Stimulated activated CD8-positive, alpha-beta memory T cell treated with anti-CD3 and anti-CD28 coated beads, Interleukin-4, amount 100 ng/mL, for 48 hours (primary cell): ENCODE measurements around the gene OSBPL2.

Experiments used
- DNase-seq: peaks from one replicate; pipeline ENCODE4 v3.0.0-alpha.2; 2020

Gene OSBPL2

DNA sequence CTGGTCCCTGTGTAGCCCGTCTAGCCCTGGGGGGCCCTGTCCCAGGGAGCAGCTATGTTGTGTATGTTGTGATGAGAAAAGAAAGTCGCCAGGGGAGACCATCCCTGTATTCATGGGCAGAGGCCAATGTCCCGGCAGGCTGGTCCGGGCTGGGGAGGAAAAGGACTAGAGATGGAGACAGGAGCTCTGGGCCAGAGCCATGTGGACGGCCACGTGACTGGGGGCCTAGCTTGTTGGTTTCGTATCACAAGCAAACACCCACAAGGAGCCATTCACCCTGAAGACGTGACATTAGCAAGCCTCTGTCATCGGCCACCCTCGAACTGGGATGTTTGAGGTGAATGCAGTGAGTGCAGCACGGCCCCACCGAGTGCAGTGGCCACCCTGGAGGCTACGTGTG is 15.3 kb upstream of the OSBPL2 start:
- no peak for DNase-seq

DNA sequence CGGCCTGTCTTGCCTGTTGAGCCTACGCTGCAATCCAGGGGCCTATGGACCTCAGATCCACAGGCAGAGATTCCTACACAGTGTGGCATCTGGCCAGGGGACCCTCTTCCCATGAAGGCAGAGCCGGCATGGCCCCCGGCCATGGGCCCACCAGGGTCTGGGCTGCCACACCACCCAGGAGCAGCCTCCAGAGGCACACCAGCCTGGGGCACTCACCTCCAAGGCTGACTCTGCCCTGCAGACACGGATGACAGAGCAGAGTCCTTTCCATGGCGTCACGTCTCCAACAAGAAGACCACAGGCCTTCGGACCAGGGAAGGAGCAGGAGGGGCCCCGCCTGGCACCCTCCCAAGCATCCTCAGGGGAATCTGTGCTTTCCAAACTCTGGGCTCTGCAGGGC is 14.8 kb upstream of the OSBPL2 start:
- no peak for DNase-seq

DNA sequence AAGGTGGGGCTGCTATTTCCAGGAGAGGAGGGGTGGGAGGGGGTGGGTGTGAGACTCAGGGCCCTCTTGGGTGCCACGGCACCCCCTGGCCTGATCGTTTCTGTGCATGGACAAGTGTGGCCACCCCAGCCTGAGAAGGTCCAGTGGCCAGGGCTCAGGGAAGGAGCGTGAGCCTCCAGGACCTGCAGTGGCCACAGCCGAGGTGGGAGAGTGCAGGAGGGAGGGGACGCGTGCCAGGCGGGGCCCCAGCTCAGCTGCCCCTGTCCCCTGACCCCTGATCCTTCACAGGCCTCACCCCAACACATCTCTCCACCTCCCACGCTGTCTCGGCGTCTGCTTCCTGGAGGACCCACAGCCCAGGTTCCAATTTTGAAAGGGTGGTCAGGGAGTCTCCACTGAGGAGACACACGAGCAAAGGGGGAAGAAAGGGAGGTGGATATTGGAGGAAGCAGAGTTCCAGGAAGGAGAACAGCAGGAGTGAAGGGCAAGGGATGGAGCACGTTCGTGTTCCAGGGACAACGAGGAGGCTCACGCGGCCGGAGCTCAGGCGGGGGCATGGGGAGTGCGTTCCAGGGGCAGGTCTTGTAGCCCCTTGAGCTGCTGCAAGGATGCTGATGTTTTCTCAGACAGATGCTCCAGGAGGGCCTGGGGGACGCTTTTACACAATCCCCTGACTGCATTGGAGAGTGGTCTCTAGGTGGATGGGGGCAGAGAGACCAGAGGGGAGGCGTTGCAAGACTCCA is 14.0 kb upstream of the OSBPL2 start:
- no peak for DNase-seq

DNA sequence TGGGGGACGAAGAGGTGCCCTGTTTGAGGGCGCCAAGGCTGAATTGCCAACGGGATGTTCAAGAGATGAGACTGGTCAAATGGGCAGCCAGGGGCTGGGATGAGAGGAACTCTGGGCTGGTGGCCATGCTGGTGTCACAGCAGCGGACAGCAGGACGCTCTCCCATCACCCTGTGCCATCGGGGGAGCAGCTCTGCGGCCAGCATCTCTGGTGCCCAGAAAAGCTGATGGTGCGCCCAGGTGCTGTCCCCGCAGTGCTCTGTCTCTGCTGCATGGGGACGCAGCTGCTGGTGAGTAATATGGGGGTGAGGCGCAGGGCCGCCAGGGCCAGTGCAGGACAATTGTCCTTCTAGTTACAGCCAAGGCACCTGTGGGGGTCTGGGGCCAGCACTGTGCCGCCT is 13.3 kb upstream of the OSBPL2 start:
- DNase-seq = no peak

DNA sequence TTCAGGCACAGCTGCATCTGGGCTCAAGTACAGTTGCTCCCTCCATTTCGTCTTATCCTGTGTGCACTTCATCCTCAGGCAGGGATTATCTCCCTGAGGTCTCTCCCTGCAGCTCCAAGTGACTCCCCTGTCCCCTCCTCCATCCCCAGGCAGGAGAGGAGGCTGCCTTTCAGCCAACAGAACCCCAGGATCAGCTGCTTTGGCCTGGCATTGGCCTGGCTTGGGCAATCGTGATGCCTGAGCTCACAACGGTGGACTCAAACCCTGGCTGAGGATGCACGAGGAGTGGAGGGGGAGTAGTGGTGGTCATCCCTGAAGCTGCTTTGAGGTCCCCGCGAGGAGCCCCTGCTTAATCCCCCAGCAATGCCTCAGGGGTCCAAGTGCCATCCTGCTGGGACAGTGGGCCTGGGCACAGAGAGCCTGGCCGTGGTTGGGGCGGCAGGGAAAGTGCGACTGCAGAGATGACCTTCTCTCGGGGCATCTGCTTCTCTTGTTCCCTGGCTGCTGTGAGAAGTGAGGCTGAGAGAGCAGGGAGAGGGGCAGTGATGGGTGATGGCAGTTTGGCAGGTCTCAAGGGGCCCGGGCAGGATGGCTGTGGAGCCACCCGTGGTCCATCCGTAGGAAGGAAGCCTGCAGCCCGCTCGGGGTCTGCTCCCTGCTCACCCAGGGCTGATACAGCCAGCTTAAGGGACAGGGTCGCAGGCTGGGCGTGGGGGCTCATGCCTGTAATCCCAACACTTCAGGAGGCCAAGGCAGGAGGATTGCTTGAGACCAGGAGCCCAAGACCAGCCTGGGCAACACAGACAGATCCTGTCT is 12.3 kb upstream of the OSBPL2 start:
- DNase-seq = no peak

DNA sequence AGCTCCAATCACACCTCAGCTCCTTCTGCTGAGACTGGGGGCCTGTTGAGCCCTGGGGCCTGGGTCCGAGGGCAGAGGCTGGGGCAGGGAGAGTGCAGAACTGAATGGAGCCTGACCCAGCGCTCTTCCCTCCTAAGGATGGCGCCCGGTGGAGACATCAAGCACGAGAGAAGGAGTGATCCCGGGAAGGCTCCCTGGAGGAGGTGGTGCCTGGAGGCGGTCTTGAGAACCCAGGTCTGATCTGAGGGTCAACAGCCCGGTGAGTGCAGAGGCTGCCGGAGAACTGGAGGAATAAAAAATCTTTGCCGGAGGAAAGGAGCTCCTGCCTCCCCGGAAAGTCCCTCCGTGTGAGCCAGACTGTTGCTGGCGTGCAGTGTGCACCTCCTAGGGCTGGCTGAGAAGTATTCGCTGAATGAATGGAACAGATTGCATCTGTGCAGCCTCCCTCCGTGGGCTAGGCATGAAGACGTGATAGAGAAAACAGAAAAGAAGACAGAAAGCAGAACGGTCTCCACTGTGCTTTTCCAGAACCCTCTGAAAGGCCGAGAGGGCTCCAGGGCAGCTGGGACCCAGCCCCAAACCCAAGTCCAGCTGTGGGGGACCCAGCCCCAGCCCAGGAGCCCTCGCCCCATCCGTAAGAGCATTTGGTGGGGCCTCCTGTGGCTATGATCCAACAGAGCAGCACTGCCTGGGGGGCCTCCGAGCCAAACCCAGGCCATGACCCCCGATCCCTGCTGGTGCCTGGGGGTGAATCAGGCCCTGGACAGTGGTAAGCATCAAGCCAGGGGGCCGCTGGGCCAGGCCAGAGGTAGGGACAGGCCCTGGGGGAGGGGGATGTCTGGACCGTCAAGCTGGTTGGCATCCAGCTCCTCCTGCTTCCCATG is 11.4 kb upstream of the OSBPL2 start:
- DNase-seq = no peak

DNA sequence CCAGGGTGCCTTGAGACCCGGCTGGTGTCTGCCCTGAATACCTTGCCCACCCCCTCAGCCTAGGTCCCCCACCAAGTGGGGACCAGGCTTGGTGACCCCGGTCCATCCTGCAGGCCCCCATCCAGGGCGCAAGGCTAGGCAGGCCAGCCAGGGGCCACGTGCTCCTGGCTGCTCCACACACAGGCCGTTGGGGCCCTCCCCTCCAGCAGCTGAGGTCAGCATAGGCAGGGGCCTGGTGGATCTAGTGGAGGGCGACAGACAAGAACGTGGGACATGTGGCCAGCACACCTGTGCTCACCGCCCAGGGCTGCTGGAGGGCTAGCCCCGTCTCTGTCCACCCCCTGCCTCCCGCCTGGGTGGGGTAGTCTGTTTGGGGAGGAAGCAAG is 10.7 kb upstream of the OSBPL2 start:
- DNase-seq = no peak

DNA sequence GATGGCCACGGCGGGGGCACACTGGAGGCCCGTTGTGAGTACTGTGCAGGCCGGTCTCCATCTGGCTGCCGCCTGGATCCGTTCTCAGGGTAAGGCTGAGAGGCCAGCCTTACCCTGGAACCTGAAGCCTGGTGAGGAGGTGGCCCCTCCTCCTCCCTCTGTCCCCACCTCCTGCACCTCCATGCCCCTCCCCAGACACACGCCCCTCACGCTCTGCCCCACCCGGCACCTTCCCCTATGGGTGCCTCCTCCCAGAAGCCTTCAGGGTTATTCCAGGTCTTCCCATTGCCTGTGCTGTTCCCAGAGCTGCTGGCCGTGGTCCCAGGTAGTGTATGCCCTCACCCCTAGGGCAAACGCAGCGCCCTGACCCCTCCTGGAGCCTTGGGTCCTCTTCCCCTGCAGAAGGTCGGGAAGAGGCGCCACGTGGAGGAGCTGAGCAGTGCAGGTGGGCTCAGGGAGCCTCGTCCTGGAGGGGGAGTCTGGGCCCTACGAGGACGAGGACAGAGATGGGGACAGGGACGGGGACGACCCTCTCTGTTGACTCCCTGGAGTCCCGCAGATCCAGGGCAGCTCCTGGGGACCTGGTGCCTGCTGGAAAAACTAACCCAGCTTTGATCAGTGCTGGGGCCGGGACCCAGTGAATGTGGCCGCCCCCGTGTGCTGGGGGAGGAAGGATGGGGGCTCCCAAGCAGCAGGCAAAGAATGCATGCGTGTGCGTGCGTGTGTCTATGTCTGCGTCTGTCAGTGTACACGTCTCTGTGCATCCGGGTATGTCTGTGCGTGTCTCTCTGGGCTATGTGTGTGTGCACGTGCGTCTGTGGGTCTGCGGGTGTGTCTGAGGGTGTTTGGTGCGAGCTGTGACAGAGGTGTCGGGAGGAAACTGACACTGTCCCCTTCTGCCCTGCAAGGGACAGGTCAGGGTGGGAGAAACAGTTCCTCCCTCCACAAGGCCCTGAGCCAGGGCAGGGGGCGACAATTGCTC is 10.1 kb upstream of the OSBPL2 start:
- no peak for DNase-seq

DNA sequence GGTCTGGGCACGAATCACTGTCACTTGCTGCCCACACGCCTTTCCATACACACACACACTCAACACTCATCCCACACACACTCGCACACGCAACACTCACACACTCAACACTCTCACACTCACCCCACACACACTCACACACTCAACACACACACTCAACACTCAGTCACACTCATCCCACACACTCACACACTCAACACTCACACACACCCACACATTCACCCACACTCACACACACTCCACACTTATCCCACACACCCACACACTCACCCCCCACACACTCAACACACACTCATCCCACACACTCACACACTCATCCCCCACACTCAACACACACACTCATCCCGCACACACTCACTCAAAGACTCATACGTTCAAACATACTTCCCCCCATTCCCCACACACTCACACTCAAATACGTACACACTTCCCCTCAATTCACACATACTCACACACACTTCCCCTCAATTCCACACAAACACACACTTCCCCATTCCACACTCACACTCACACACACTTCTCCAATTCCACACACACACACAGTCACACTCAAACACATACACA is 9.3 kb upstream of the OSBPL2 start:
- no peak for DNase-seq

DNA sequence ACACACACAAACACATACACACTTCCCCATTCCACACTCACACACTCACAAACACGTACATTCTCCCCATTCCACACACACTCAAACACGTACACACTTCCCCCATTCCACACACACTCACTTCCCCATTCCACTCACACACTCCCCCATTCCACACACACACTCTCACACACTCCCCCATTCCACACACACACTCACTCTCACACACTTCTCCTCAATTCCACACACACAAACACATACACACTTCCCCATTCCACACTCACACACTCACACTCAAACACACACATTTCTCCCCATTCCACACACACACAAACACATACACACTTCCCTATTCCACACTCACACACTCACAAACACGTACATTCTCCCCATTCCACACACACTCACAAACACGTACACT is 8.7 kb upstream of the OSBPL2 start:
- no peak for DNase-seq

DNA sequence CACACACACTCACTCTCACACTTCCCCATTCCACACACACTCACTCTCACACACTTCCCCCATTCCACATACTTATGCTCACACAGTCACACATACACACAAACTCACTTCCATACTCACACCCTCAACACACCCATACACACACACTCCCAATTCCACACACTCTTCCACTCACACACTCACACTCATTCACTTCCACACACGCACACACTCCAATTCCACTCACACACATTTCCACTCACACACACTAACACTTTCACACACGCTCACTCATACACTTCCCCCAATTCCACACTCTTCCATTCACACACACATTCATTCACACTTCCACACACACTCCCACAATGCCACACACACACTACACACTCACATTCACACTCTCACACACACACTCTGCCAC is 8.0 kb upstream of the OSBPL2 start:
- no peak for DNase-seq

DNA sequence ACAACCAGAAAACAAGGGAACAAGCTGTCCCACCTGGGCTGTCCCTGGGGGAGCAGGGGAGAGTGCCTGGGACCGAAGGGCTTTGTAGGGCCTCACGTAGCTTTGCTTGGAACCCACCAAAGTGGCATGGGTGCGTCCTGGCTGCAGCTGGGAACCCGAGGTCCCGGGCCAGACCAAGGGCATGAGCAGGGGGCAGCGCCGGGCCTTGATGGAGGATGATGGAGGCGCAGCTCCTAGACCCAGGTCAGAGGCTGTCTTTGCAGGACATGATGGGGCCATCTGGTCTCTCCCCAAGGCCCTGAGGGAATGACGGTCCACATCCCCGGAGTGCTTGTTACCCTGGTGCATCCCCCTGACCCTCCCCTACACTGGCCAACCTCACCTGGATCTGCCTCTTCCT is 7.6 kb upstream of the OSBPL2 start:
- DNase-seq = no peak

DNA sequence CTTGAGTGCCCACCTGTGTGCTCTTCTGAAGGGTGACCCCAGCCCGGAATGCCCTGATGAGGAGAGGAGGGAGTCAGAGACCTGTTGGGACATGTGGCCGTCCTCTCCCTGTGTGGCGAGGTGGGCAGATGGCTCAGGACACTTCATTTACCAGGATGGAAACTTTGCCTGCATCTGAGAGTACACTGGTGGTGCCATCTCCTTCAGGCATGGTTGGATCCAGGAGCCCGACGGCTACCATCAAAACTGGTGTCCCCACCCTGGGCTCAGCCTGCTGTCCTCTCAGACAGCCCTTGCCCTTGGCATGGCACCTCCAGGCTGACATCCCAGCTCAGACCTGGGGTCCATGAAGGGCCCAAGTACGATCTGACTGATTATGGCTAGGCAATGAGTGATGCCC is 7.0 kb upstream of the OSBPL2 start:
- no peak for DNase-seq

DNA sequence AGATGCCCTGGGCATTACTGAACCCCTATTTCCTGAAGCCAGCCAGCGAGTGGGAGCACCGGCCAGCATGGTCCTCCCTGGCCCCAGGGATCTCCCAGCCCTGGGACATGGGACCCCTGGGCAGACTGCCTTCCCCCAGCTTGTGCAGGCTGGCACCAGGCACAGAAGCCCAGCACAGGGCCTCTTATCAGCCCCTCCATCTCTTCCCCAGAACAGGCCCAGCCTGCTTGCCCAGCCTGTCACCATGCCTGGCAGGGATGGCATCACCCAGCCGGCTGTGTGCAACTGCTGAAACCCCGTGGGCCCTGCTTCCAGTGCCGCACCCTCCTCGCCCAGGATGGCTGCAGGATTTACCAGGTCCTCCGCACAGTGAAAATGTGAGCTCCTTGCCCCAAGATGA is 6.1 kb upstream of the OSBPL2 start:
- no peak for DNase-seq

DNA sequence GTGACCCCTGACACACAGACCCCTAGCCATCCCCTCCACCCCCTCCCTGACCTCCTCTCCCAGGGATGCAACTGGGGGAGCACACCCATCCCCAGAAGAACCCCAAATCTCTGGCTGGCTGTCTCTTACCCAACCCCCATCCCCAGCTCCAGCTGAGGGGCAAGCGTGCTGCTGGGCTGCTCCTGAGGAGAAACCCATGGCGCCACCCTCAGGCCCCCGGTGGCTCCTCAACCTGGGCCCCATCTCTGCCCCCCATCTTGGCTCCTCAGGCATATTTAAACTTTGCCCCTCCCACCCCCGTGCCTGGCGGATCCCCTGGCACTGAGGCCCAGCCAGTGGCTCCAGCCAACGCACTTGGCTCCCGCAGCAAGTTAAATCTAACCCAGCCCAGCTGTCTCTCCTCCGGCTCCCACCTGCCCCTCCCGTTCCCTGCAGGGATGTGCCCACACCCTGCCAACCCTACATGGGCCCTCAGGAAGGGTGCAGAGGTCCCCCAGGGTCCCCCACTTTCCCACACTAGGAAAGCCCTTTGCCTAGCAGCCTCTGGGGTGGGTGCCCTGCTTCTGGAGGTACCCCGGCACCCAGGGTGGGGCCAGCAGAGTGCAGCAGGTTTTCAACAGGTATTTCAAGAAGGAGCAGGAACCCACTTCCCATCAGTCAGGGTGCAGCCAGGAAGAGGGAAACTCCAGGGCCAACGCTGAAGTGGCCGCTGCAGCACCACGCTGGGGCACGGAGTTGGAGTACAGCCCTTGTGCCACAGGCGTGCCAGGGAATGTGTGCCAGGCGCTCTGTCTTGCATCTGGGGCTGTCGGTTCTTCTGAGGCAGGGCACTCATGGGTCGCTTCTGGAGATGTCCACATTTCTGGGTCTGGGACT is 5.3 kb upstream of the OSBPL2 start:
- DNase-seq = no peak

DNA sequence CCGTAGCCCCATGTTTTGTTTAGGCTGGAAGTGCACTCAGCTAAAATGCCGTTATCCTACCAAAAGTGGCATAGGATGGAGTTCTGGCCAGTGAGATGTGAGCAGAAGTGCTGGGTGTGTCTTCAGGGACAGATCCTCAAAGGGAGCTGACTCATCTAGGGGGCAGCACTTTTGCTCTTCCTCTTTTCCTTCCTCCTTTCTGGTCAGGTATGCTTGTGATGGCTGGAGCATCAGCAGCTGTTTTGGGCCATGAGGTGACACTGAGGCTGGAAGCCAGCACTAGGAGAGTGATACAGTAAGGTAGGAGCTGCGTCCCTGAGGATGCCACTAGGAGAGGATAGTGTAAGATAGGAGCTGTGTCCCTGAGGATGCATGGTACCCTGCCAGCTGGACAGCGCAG is 4.6 kb upstream of the OSBPL2 start:
- DNase-seq = no peak

DNA sequence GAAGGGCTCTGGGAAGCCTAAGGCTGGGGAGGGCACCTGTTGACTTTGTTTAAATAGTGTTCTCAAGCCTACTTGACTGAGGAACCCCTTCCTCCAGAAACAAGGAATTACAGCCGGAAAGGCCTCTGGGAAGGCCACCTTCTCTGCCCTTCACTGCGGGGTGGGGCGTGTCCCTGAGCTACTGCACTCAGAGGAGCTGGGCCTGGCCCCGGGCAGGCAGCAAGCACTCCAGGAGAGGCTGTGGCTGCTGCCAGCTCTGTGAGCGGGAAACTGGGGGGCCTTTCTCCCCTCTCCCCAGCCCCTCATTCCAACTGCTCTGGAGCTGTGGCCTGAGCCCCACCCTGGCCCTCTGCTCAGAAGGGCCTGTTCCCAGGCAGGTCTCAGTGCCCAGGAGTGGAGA is 4.0 kb upstream of the OSBPL2 start:
- DNase-seq = no peak

DNA sequence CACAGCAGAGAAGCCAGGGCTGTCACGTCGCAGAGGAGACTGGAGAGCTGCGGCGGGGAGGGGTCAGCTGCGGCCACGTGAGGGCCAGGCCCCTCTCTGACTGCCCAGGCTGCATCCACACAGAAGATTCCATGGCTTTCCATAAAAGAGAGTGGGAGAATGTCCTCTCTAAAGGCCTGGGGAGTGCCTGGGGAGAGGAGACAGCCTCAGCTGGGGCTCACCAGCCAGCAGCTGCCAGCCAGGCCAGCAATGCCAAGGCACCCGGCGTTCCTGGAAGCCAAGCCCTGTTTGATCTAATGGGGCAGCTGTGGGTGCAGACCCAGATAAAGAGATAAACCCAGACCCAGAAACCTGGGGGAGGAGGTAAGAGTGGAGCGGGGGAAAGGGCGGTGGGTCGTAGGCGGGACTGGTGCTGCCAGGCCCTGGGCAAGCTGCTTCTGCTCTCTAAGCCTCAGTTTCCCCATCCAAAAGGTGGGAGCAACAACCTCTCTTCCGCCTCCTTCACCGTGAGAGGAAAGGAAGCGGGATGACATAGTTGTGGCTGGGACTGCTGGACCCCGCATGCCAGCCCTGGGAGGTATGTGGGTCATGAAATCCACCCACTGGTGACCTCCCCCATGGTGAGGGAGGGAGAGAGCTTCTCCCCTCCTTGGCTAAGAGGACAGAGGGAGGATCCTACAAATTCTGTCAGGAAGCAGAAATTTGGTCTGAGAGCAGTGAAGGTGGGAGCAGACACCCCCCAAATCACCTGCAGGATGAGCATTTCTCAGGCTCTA is 3.1 kb upstream of the OSBPL2 start:
- DNase-seq = no peak

DNA sequence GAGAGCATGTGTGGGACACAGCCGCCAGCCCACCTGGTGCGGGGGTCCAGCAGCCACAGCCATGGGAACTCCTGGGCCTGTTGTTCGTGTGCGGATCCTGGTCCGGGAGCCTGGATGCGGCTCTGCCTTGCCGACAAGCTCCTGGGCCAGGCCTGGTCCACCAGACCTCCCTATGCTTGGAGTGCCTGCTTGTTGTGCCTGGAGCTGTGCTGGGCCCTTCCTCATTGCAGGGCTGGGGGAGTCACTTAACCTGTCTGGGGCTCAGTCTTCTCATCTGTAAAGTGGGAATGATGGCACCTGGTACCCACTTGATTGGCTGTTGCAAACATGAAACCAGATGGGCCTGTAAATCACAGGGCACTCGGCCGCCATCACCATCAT is 2.6 kb upstream of the OSBPL2 start:
- DNase-seq = no peak

DNA sequence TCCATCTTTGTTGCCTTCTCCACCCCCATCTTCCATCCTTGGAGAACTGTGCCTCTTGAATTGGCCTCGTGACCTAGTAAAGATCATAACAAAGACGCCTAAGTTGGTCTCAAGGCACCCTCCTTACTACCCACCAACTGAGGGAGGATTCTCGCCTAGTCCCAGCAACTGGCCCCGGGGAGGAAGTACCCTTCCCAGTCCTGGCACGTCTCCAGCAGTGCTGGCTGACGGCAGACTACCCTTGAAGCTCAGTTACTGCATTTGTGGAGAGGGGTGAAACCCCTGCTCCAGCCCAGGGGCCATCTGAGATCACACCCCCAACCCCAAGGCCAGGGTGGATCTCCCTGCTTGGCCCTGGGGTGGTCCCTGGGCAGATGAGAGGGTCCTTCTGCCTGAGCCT is 2.1 kb upstream of the OSBPL2 start:
- DNase-seq = no peak
